Measurements from ENCODE around the gene F3.

DNA sequence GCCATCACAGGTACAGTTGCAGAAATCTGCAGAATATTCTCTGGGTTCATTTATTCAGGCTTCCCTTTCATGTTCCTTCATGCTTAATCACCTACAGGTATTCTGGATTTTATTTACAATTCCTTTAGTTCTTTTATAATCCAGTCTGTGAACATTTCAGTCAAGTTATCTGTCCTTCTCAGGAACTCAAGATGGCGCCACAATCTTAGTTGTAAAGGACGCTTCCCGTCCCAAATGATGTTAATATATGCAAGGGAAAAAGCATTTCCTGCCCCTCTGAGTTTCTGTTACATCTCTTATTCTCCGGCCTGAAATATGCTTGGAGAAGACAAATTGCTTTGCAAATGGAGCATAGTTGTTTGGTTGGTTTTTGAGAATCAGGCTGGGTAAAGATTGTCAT lies 19.3 kb downstream of the F3 start:
- no peak for TF ChIP-seq EZH2 (IDR thresholded peaks at IDR 0.05; ENCODE audit: borderline replicate concordance, low read length)
- TF ChIP-seq, protein P1, sequence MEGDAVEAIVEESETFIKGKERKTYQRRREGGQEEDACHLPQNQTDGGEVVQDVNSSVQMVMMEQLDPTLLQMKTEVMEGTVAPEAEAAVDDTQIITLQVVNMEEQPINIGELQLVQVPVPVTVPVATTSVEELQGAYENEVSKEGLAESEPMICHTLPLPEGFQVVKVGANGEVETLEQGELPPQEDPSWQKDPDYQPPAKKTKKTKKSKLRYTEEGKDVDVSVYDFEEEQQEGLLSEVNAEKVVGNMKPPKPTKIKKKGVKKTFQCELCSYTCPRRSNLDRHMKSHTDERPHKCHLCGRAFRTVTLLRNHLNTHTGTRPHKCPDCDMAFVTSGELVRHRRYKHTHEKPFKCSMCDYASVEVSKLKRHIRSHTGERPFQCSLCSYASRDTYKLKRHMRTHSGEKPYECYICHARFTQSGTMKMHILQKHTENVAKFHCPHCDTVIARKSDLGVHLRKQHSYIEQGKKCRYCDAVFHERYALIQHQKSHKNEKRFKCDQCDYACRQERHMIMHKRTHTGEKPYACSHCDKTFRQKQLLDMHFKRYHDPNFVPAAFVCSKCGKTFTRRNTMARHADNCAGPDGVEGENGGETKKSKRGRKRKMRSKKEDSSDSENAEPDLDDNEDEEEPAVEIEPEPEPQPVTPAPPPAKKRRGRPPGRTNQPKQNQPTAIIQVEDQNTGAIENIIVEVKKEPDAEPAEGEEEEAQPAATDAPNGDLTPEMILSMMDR (conservative IDR thresholded peaks at IDR 0.05 in 1 of 2, IDR thresholded peaks at IDR 0.05 in 1 of 2; ENCODE audit: extremely low read depth in 1 of 2, insufficient read depth in 1 of 2, low read depth in 1 of 2, low read length in 2 of 2): peak; percentile 43 to 57
